Right kidney (tissue), 1 donor: Measurements from ENCODE around the gene SLC6A6.

Experiments
- DNase-seq: peaks from one replicate; pipeline ENCODE4 v3.0.0-alpha.2; 2016

The SLC6A6 gene

DNA sequence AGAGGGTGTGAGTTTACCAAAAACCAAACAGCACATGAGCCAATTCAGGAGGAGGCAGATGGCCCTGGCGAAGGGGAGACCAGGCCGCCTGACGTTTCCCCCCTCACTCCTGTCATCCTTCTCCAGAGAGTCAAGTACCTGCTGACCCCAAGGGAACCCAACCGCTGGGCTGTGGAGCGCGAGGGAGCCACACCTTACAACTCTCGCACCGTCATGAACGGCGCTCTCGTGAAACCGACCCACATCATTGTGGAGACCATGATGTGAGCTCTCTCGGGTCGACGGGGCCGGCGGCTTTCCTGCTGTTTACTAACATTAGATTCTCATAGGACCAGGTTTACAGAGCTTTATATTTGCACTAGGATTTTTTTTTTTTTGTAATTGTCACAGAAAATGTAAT is 82.3 kb downstream of the SLC6A6 start:
- DNase-seq, result no peak

- no peak for DNase-seq
These were observed 83.6 kb downstream of the SLC6A6 start for GRCh38 chr3:14485981-14486380.

DNA sequence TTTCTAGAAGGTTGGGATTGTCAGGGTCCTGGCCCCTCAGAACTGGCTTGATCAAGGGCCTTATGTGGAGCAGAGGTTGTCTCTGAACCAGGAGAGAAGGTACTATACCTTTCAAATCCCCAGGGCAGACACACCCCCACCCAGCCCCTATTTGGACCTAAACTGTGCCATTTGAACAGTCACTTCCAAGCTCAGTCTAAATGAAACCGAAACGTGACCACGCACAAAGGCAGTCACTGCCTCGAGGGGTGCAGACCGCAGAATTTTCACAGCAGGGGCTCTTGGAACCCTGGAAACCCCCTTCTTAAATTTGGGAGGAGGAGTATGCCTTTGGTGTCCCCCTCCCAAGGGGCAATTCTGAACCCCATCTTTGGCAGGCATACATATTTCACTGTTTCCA is 84.1 kb downstream of the SLC6A6 start:
- no peak for DNase-seq

DNA sequence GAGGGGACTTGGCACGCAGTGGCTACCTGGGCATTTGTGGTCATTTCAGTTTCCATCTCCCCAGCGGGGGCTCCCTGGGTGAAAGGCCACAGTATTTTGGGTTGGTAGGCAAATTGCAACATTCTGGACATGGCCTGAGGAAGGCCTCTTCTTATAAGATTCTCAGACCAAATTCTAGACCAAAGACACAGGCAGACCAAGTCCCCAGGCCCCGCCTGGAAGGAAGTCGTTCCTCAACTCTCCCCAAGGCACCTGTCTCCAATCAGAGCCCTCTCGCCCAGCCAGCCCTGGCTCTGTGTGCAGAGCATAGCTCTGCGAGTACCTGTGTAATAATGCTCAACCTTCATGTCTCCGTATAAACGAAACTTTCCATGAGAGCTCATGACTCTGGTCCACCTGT is 84.7 kb downstream of the SLC6A6 start:
- no peak for DNase-seq

DNA sequence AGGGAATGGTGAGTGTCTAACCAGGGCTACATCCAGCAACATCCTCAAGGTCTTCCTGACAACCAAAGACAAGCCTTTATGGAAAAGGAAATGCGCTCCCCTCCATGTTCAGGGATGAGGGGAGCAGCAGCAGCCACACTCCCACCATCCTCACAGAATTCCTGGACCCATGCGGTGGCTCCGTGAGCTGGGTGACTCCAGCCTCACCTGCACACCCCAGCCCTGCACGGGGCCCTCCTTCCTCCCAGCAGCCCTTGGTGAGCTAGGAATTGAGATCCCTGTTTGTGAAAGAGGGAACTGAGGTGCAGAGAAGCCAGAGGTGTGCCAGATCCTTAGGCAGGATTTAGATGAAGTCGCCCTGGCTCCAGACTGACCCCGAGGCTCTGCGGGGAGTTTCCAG is 85.4 kb downstream of the SLC6A6 start:
- no peak for DNase-seq

GRCh38 chr3:14488286-14489041 is 86.1 kb downstream of the SLC6A6 start:
- DNase-seq, result no peak

- DNase-seq, result no peak
These were observed 87.2 kb downstream of the SLC6A6 start for GRCh38 chr3:14489641-14490040.

DNA sequence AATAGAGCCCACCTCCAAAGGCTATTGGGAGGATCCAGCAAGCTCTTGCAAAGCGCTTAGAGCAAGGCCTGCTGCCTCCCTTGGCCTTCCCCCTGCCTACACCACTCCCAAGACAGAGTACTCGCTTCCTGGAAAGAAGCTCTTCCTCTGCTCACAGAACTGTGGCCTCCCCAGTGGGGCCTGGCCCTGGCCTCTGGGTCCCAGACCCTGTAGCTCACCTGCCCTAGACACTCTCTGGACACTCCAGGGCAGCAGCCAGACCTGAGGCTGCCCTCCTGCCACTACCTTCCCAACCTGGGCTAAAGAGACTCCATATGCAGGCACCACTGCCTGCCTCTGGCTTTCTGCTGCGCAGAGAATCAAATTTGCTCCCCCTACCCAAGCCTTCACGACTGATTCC is 87.8 kb downstream of the SLC6A6 start:
- DNase-seq, result no peak

DNA sequence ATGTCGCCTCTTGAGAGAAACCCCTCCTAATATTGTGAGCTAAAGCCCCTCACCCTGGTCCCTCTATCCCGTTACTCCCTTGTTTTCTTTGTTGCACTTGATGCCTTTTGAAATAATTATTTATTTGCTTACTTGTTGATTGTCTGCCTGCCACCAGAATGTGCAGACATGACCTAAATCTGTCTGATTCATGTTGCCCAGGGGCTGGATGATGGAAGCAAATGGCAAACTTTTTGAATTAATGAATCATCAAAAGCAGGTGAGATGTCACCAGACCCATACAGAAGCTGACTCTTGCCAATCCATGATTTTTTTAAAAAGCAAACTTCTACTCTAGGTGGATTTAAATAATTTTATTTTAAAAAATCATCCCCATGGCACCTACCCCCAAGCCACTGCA is 88.4 kb downstream of the SLC6A6 start:
- no peak for DNase-seq

DNA sequence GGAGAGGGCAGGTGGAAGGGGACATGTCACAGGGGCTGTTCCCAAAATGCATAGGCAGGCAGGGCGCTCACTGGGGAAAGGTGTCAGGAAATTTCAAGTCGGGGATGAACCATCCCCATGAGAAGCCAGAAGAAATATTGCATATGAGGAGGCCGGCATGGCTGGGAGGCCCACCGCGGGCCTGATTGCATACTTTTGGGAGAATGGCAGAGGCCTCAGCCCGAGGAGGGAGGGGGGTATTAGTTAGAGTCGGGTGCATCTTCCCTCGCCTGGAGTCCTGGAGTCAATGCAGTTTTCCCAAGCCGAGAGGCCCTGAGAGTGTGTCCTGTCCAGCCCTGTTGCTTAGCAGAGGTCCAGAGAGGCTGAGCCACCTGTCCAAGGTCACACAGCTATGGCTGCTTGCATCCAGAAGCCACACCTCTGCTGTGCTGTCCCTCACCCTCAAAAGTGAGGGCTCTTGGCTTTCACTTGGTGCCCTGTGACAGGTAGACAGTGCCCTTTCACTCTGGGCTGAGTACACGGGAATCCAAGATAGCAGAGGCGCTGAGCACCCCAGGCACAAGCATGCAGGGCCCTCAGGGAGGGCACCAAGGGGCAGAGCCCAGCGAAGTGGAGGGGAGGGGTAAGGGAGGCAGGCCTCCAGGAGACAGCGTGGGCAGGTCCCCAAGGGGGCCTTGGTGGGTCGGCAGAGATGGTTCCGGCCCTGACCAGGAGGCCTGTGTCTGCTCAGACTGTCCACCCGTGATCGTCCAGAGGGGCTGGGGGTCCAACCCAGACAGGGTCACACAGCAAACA is 89.2 kb downstream of the SLC6A6 start:
- DNase-seq, result no peak

DNA sequence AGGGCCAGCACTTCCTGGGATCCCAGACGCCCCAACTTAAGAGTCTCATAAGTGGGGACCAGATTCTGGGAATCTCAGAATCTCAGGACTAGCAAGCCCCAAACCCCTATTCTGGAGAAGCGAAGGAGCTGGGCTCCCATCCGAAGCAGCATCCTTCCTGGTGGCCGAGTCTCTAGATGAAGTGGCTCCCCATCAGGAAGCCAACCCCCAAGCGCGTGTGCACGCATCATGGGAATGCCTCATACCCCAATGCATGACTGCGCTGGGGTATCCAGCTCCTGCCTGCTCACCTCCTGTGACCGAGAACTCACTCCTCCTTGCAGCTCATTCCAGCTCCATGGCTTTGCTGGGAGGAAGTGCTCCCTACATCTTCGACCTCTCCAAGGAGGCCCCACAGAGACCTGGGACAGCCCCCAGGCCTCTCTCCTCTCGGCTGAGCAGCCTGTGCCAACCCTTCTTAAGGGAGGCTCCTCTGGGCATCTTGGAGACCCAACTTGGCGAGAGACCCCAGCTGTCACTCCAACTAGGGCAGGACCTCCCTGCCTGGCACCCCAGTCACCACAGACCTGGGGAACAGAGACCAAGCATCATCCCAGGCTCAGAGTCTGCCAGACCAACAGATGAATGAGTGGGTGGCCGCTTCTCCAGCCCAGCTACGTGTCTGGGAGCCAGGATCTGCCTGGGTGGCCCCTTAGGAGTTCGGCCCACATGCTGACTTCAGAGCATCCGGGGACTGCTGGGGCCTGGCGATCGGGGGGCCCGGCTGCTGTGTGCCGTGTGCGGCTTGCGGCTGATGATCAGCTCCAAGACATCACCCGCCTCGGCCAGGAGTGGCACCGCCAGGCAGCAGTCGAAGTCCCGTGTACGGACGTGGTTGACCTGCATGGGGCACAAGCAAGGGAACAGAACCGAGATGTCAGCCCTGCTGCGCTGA is 90.8 kb downstream of the SLC6A6 start:
- DNase-seq, result no peak

- DNase-seq, result no peak
These were observed 92.0 kb downstream of the SLC6A6 start for GRCh38 chr3:14494279-14494972.

DNA sequence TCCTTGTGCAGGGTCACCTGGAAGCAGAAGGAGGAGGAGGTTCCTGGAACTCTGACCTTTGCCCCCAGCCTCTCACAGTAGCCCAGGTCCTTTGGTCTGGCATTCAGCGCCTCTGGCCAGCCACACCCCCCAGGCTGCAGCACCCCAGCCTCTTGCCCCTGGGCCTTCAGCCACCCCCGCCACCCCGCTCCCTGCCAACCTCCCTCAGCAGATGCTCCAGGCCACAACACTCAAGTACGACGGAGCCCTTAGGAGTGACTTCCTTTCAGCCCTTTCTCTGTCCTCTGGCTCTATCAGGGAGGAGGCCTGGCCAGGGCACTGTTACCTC is 92.5 kb downstream of the SLC6A6 start:
- DNase-seq, result no peak

GRCh38 chr3:14496351-14496750 is 93.9 kb downstream of the SLC6A6 start:
- DNase-seq, result no peak

- no peak for DNase-seq
These were observed 94.9 kb downstream of the SLC6A6 start for GRCh38 chr3:14497321-14497720.

DNA sequence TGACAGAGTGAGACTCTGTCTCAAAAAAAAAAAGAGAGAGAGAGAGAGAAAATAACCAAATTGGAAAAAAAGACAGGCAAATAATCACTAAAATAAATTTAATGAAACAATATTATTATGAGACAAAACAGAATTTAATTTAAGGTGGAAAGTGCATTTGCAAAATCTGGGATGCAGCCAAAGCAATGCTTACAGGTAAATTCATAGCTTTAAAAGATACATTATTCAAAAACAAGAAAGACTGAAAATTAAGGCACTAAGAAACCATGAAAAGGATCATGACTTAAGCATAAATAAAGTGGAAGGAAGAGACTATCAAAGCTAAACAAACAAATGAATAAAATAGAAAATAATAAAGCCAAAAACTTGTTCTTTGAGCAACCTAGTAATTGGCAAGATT is 100.1 kb downstream of the SLC6A6 start:
- no peak for DNase-seq

GRCh38 chr3:14503033-14503705 is 100.8 kb downstream of the SLC6A6 start:
- DNase-seq, result no peak

DNA sequence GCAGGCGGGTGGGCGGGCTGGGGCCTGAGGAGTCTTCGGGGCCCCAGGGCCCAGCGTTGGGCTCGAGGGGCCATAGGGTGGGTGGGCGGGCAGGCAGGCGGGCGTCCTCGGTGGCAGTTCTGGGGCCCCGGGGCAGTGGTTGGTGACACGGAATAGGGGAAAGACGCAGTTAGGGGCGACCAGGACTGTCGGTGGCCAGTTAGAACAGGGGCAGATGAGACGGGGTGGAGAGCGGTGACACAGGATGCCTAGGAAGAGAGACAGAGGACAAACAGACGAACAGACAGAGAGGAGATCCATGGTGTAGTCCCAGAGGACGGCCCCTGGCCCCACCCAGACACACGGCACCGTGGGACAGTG is 101.3 kb downstream of the SLC6A6 start:
- DNase-seq, result no peak

- no peak for DNase-seq
These were observed 102.8 kb downstream of the SLC6A6 start for GRCh38 chr3:14505001-14505802.

DNA sequence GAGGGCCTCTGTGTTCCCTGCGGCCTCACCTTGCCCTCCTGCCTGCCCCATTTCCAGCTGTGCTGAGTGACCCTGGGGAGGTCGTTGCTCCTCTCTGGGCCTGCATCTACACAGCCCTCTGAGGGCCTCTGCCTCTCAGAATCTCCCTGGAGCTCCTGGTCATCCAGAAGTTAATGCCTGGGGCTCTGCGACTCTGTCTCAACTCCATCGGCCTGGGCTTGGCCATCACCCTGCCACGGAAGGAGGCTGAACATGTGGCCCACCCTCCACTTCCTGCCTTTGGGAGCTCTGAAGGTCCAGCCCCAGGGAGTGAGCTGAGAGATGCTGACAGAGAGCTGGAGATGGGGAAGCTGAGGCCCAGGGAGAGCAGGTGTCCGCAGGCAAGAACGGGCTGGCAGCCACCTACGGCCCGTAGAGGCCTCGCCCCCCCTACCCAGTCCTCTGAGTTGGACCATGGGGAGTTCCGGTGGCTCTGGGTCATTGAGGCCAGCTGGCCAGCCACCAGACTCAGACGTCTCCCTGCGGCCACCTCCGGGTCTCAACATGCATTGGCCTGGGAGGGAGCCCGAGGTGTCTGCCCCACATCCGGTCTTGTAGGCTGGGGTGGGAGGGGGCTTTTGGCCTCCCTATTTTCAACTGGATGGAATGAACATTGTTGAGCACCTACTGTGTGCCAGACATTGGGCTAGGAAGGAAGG is 103.5 kb downstream of the SLC6A6 start:
- no peak for DNase-seq
